NCI-H748 (cell line): ENCODE data around the gene MRPL53.
"Not testable (repeated sequence)": the region's sequence is repeated elsewhere in the genome, so short reads cannot be mapped to it uniquely, and the experiment has no call there.

ENCODE experiments used
- DNase-seq: peaks from one replicate; lab custom pipeline; 2025; ENCODE audit not compliant: unreplicated experiment; lab: John Stamatoyannopoulos, UW

Gene MRPL53

DNA sequence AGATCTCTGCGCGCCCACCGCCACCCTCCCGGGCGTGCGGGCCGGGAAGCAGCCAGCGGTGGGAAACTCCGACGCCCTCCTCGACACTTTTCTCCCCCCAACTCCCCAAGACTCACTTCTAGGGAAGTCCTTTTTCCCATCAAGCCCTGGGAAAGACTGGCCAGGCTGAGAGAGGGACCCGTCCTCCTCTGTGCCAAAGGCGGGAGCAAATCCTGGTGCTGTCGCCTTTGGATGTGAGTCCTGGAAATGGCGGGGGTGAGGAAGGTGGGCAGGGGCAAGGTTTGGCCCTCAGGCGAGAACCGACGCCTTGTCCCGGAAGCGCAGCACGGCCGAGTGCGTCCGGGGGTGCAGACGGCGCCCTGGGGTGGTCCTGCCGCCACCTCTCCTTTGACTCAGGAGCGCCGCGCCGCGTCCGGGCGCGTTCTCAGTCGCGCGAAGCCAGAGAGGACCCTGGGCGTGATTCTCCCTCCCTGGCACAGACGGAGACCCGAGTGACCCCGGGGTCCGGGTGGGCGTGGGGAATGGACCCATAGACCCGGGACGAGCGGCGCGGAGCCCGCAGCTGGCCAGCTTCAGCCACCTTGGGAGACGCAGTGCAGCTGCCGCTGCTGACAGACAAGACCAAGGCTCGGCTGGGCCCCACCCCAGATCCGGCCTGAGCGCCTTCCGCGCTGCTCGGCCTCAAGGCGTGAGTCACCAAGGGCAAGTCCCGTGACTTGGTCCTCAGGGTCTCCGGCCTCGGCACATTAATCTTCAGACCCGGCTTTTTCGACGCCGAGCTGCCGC lies 30.4 kb upstream of the MRPL53 start:
- DNase-seq: peak; percentile 57

DNA sequence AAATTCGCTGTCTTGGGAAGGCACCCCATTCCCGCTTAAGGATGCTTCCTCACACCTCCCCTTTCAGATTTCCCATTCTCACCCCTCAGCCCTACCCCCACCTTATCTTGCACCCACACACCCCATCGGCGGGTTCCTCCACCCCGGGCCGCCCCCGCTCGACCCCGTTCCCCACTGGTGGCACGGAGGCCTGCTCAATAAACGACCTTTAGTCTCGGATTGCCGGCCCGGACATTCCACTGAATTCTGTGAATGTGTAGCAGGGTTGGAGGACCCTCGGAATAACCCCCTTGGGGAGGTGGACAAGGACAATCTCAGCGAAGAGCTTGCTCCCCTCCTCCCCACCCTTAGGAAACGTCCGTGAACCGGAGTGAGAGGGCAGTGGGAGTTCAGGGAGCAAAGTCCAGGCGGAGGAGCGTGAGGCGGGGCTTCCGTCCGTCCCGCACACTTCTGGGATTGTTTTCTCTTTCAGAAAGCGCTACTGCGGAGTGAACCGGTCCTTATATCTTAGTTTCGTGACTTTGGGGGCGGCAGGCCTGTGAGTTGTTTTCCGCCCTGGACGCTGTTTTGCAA lies 29.8 kb upstream of the MRPL53 start:
- no peak for DNase-seq

DNA sequence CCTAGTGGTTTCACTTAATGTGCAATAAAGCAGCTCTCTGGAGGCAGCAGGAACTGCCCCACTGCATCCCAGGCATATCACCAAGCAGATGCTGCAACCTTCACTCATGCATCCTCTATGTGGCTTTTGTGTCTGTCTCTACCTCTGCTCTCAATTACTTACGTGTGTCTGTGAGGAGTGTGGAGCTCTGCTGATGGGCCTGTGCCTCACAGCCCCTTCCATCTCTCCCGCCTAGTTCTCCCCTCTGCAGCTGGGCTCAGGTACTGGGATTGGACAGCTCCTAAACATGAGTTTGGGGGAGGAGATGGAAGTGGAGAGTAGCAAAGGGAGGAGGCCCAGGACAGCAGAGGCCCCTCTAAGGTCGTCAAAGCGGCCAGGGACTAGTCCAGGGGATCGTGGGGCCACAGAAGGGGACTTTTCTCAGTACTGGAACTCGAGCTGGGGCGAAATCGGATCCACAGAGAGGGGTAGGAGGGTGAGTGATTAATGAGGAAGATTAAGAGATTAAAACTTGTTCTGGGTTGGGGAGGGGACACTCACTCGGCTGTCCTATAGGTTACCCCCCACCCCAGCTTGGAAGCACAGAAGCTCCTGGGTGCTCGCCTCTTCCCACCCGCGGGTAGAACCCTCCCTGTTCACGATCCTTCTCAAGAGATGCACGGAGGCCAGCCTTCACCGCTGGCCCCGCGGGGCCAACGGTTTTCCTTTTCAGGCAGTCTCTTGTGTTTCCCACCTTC lies 29.0 kb upstream of the MRPL53 start:
- no peak for DNase-seq

- DNase-seq: no peak
These were observed 28.1 kb upstream of the MRPL53 start for GRCh38 chr2:74500578-74500946.

DNA sequence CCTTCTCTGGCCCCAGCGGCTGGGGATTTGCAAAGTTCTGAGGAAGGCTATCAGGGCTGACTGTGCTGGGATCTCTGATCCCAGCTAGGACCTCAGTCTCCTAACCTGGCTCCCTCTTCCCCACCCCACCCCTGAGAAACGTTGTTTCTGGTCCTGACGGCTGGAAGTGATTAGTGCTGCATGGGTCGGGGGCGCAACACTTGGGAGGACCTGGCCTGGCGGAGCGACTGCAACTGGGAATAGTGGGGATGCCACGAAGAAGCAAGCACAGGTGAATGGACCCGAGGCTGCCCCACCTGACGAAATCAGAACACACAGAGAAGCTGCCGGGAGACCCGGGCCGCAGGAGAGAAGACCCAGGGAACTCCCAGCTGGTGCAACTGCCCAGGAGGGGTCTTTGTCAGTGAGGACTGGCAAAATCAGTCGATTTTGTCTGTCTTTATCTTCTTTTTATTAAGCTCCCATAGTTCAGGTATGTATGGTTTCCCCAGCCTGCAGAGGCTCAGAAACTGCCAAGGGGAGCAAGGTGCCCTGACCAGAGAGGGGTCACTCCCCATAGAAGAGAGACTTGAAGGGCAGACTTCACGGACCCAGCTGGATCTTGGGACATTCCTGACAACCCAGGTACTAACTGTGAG lies 27.6 kb upstream of the MRPL53 start:
- no peak for DNase-seq

GRCh38 chr2:74499267-74499939 lies 26.9 kb upstream of the MRPL53 start, which contains the start of gene LBX2:
Gene LBX2, minus strand, starts transcription at chr2:74499603. Its CDS starts 66 bp downstream, at chr2:74499537.
- no peak for DNase-seq

- DNase-seq: no peak
These were observed 26.2 kb upstream of the MRPL53 start for GRCh38 chr2:74498500-74499266.

DNA sequence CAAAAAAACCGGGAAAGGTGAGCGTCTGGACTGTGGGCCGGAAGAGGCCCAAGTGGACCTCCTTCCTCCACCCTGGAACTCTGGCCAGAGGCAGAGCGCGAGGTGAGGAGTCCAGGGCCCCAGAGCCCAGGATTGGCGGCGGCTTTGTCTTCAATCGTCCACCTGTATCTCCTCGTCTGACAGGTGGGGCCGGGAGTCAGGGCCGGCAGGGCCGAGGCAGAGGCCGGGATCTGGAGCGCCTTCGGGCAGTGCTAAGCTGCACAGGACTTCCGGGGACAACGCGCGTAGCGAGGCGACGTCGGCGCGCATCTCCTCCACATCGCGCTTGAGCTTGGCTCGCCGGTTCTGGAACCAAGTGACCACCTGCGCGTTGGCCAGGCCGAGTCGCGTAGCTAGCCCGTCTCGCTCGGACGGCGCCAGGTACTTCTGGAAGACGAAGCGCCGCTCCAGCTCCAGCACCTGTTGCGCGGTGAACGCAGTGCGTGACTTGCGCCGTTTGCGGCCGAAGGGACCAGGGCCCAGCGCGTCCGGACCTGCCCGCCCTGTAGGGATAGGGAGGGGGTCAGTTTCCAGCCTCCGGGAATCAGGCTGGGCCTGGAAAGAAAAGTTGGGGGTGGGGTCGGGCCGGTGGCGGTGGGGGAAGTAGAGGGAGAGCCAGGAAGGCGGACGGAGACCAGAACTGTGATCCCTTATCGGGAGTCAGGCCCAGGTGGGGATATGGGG lies 25.5 kb upstream of the MRPL53 start:
- DNase-seq: peak; percentile 53

GRCh38 chr2:74496997-74497776 lies 24.7 kb upstream of the MRPL53 start:
- no peak for DNase-seq

DNA sequence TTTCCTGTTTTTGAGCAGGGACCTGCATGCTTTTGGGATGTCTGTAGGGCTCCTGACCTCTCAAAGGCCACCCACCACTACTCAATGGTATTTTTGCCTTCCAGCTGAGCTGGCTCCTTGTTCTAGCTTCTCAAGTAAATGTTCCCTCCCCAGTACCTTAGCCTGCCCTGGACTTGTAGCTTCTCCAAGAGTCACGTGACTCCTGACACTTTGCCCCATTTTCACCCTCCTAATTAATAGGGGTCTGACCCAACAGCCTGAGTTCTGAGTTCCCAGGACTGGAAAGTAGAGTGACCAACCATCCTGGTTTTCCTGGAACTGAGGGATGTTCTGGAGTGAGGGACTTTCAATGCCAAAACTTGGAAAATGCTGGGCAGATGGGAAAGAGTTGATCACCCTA lies 23.0 kb upstream of the MRPL53 start:
- no peak for DNase-seq

DNA sequence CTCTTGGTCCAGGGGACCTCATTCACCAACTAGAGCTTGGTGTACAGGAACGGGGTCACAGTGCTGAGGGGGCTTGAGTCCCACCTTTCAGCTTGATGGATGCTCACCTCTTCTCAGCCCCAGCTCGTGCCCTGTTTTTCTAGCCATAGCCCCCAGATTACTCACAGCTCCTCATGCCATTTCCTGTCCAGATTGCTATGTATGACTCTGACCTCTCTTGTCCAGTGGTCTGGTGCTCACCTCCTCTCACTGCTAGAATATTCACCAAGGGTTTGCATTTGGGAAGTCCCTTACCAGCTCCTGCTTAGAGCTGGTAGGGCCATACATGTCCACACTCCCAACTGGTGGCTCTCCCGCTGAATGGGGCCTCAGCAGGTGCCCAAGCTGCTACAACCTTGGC lies 21.1 kb upstream of the MRPL53 start:
- no peak for DNase-seq

DNA sequence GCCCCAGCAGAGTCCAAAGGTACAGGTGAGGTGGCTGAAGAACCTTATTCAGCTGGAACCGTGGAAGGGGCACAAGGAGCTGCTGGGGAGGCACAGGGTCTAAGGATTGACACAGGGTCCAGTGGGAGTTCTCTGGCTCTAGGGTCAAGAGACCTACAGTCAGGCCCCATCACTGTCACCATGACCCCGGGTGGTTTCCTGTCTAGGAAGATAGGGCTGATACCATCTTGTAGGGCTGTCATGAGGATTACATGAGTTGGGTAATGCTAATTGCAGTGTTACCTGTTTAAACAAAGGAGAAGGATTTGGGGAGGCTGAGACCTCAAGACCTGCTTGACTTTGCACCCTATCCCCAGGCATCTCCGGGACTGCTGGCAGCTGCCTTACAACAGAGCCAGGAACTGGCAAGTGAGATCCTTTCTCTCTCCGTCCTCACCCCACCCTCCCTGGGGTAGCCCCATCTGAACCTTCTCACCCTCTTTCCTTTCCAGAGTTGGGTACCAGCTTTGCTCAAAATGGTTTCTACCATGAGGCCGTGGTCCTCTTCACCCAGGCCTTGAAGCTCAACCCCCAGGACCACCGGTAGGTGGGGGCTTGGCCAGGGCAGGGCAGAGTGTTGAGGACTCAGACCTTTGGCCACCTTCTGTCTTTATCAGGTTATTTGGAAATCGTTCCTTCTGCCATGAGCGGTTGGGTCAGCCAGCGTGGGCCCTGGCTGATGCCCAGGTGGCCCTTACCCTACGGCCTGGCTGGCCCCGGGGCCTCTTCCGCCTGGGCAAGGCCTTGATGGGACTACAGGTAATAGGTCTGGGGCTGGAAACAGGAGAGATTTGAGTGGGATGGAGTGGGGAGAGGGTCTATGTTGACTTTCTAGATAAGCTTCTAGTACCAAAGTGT lies 19.4 kb upstream of the MRPL53 start:
- no peak for DNase-seq

GRCh38 chr2:74489906-74490305 lies 17.4 kb upstream of the MRPL53 start:
- DNase-seq: no peak

DNA sequence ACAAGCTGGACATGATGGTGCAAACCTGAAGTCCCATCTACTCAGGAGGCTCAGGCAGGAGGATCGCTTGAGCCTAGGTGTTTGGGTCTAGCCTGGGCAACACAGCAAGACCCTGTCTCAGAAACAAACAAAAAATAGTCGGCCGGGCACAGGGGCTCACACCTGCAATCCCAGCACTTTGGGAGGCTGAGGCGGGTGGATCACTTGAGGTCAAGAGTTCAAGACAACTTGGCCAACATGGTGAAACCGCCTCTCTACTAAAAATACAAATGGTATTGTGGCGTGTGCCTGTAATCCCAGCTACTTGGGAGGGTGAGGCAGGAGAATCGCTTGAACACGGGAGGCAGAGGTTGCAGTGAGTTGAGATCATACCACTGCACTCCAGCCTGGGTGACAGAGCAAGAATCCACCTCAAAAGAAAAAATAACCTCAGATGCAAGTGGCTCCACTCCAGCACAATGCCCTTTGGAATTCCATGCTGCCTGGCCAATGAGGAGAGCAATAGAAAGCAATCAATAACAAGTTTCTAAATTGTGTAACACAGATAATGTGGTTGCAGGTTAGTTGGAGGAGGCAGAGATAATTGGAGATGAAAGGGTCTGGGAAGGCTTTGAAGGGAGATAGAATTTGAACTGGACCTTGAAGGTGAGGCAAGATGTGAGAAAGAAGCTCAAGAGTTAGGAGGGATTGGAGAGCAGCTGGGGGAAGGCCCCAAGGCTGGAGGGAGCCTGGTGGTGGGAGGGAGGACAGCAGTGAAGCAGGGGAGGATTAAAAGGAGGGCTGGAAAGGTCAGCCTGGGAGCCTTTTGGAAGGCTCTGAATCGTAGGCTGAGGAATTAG lies 16.4 kb upstream of the MRPL53 start:
- DNase-seq: no peak

- DNase-seq: no peak
These were observed 13.7 kb upstream of the MRPL53 start for GRCh38 chr2:74486141-74486540.

- DNase-seq: not testable (repeated sequence)
These were observed 11.2 kb upstream of the MRPL53 start for GRCh38 chr2:74483675-74484164.
